Measurements from ENCODE around the gene ARFGAP2. TPM values are rescaled to one million over a fixed set of nuclear protein-coding genes. Genes with fewer than 3 reads are reported as not detected.

The ARFGAP2 gene
- total and polyA plus RNA-seq, 9 of the 15 experiments (the other 6 are each of a cell fraction or from before 2014, with no cell fraction given), result 29.1 to 140 (median 90.1) TPM

DNA sequence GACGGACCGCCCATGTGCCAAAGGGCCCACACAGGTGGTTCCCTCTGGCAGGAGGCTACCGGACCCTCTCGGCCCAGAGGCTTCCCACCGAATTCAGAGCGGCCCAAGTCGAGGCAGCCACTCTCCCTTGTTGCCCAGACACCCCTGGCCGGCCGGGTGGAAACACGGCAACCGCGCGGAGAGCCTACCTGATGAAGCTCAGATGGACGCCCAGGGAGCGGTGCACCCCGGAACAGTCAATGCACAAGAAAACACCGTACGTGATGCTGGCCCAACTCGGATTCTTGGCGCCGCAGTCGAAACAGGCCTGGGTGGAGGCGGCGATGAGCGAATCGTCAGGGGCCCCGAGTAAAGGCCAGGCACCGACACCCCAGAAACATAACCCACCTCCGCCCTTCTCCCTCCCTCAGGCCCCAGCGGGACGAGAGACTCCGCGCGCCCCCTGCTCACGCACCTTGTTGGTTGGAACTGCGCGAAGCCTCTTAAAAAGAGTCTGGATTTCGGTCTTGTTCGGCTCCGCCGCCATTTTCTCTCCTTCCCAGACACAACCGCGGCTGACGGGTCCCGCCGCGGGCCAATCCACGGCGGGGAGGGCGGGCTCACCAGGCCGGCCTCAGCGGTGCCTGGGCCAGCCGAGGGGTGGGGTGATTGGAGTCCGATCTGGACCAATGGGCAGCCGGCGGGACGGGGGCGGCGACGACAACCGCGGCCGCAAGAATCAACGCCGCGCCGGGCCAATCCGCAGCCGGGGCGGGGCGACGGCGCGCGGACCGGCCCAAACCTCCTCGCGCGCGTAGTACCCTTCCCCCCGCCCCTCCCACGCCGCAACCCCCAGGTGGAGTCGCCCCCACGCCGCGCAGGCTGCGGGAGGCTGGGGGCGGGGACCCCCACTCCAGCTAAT lies at the start of gene ARFGAP2 (continued):
- TF ChIP-seq, protein P1, sequence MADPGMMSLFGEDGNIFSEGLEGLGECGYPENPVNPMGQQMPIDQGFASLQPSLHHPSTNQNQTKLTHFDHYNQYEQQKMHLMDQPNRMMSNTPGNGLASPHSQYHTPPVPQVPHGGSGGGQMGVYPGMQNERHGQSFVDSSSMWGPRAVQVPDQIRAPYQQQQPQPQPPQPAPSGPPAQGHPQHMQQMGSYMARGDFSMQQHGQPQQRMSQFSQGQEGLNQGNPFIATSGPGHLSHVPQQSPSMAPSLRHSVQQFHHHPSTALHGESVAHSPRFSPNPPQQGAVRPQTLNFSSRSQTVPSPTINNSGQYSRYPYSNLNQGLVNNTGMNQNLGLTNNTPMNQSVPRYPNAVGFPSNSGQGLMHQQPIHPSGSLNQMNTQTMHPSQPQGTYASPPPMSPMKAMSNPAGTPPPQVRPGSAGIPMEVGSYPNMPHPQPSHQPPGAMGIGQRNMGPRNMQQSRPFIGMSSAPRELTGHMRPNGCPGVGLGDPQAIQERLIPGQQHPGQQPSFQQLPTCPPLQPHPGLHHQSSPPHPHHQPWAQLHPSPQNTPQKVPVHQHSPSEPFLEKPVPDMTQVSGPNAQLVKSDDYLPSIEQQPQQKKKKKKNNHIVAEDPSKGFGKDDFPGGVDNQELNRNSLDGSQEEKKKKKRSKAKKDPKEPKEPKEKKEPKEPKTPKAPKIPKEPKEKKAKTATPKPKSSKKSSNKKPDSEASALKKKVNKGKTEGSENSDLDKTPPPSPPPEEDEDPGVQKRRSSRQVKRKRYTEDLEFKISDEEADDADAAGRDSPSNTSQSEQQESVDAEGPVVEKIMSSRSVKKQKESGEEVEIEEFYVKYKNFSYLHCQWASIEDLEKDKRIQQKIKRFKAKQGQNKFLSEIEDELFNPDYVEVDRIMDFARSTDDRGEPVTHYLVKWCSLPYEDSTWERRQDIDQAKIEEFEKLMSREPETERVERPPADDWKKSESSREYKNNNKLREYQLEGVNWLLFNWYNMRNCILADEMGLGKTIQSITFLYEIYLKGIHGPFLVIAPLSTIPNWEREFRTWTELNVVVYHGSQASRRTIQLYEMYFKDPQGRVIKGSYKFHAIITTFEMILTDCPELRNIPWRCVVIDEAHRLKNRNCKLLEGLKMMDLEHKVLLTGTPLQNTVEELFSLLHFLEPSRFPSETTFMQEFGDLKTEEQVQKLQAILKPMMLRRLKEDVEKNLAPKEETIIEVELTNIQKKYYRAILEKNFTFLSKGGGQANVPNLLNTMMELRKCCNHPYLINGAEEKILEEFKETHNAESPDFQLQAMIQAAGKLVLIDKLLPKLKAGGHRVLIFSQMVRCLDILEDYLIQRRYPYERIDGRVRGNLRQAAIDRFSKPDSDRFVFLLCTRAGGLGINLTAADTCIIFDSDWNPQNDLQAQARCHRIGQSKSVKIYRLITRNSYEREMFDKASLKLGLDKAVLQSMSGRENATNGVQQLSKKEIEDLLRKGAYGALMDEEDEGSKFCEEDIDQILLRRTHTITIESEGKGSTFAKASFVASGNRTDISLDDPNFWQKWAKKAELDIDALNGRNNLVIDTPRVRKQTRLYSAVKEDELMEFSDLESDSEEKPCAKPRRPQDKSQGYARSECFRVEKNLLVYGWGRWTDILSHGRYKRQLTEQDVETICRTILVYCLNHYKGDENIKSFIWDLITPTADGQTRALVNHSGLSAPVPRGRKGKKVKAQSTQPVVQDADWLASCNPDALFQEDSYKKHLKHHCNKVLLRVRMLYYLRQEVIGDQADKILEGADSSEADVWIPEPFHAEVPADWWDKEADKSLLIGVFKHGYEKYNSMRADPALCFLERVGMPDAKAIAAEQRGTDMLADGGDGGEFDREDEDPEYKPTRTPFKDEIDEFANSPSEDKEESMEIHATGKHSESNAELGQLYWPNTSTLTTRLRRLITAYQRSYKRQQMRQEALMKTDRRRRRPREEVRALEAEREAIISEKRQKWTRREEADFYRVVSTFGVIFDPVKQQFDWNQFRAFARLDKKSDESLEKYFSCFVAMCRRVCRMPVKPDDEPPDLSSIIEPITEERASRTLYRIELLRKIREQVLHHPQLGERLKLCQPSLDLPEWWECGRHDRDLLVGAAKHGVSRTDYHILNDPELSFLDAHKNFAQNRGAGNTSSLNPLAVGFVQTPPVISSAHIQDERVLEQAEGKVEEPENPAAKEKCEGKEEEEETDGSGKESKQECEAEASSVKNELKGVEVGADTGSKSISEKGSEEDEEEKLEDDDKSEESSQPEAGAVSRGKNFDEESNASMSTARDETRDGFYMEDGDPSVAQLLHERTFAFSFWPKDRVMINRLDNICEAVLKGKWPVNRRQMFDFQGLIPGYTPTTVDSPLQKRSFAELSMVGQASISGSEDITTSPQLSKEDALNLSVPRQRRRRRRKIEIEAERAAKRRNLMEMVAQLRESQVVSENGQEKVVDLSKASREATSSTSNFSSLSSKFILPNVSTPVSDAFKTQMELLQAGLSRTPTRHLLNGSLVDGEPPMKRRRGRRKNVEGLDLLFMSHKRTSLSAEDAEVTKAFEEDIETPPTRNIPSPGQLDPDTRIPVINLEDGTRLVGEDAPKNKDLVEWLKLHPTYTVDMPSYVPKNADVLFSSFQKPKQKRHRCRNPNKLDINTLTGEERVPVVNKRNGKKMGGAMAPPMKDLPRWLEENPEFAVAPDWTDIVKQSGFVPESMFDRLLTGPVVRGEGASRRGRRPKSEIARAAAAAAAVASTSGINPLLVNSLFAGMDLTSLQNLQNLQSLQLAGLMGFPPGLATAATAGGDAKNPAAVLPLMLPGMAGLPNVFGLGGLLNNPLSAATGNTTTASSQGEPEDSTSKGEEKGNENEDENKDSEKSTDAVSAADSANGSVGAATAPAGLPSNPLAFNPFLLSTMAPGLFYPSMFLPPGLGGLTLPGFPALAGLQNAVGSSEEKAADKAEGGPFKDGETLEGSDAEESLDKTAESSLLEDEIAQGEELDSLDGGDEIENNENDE (IDR thresholded peaks at IDR 0.05; ENCODE audit: low read depth, low read length), result no peak
- TF ChIP-seq ZNF232 (CRISPR knock-in tag; IDR thresholded peaks at IDR 0.05), result 0 out of 2 replicates have a peak, but pooled peaks have one; percentile 80
- TF ChIP-seq, protein P2, sequence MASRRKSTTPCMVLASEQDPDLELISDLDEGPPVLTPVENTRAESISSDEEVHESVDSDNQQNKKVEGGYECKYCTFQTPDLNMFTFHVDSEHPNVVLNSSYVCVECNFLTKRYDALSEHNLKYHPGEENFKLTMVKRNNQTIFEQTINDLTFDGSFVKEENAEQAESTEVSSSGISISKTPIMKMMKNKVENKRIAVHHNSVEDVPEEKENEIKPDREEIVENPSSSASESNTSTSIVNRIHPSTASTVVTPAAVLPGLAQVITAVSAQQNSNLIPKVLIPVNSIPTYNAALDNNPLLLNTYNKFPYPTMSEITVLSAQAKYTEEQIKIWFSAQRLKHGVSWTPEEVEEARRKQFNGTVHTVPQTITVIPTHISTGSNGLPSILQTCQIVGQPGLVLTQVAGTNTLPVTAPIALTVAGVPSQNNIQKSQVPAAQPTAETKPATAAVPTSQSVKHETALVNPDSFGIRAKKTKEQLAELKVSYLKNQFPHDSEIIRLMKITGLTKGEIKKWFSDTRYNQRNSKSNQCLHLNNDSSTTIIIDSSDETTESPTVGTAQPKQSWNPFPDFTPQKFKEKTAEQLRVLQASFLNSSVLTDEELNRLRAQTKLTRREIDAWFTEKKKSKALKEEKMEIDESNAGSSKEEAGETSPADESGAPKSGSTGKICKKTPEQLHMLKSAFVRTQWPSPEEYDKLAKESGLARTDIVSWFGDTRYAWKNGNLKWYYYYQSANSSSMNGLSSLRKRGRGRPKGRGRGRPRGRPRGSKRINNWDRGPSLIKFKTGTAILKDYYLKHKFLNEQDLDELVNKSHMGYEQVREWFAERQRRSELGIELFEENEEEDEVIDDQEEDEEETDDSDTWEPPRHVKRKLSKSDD (conservative IDR thresholded peaks at IDR 0.05; ENCODE audit: low read length), result no peak
- peak; percentile 71; the same call in 1 of the 2 replicates for TF ChIP-seq CREM (IDR thresholded peaks at IDR 0.05; ENCODE audit: low read depth)
- TF ChIP-seq HDAC6 (IDR thresholded peaks at IDR 0.05; ENCODE audit: low read depth, low read length), result no peak
- TF ChIP-seq XRCC3 (IDR thresholded peaks at IDR 0.05), result no peak
- TF ChIP-seq ZC3H8 (IDR thresholded peaks at IDR 0.05), result no peak
- no peak for TF ChIP-seq HEY1 (CRISPR knock-in tag; IDR thresholded peaks at IDR 0.05; ENCODE audit: borderline replicate concordance)
- TF ChIP-seq ZNF830 (CRISPR knock-in tag; IDR thresholded peaks at IDR 0.05), result no peak
- TF ChIP-seq, protein P3, sequence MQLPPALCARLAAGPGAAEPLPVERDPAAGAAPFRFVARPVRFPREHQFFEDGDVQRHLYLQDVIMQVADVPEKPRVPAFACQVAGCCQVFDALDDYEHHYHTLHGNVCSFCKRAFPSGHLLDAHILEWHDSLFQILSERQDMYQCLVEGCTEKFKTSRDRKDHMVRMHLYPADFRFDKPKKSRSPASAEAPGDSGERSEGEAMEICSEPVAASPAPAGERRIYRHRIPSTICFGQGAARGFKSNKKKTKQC (CRISPR knock-in tag; IDR thresholded peaks at IDR 0.05), result 0 out of 2 replicates have a peak, but pooled peaks have one; percentile 30
- TF ChIP-seq ZNF76 (CRISPR knock-in tag; IDR thresholded peaks at IDR 0.05; ENCODE audit: borderline replicate concordance), result no peak
- TF ChIP-seq MYBL2 (IDR thresholded peaks at IDR 0.05; ENCODE audit: low read depth), result no peak
- TF ChIP-seq MYBL2 (CRISPR knock-in tag; IDR thresholded peaks at IDR 0.05; ENCODE audit: borderline replicate concordance), result no peak
